GM12891 (cell line): ENCODE results near the gene G3BP1.

Source experiments
- DNase-seq: peaks from one replicate; pipeline ENCODE4 v3.0.0; 2011; ENCODE audit warnings: low spot score; ENCODE audit not compliant: insufficient read length
- FAIRE-seq: peaks from 2 replicates; lab custom pipeline; 2011; peaks lifted over from hg19 to GRCh38; lab: Jason Lieb, UNC
- PAX5 ChIP-seq: IDR thresholded peaks from 2 replicates; pipeline ENCODE4 v1.6.1; 2011; ENCODE audit warnings: low read length, moderate library complexity, mild to moderate bottlenecking; ENCODE audit not compliant: insufficient read depth, severe bottlenecking
- POLR2A ChIP-seq: IDR thresholded peaks from 2 replicates; pipeline ENCODE4 v1.6.1; 2011; ENCODE audit warnings: low read depth, low read length, control low read depth
- POLR2AphosphoS5 ChIP-seq: IDR thresholded peaks from 2 replicates; pipeline ENCODE4 v1.6.1; 2011; ENCODE audit warnings: low read depth, low read length, control low read depth
- POU2F2 ChIP-seq: IDR thresholded peaks from 2 replicates; pipeline ENCODE4 v1.6.1; 2011; ENCODE audit warnings: low read depth, mild to moderate bottlenecking, control low read depth, low read length, moderate library complexity
- SPI1 ChIP-seq: IDR thresholded peaks from 2 replicates; pipeline ENCODE4 v1.6.1; 2011; ENCODE audit warnings: low read depth, low read length, control low read depth
- TAF1 ChIP-seq: IDR thresholded peaks from 2 replicates; pipeline ENCODE4 v1.6.1; 2011; ENCODE audit warnings: low read depth, low read length, control low read depth

G3BP1 gene

DNA sequence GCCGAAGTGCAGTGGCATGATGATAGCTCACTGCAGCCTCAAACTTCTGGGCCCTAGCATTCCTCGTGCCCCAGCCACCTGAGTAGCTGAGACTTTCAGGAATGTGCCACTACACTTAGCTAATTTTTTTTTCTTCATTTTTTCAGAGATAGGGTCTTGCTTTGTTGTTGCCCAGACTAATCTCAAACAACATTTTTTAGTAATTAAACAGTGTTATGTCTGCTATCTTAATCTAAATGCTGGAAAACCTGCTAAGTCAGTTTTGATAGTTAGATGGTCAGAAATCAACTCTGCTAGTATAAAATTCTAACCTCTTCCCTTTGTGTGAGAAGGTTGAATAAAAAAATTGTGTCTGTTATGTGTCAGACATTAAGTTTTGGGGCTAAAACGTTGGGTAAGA, 12.4 kb downstream of the G3BP1 start:
- no peak for TF ChIP-seq POLR2AphosphoS5
- no peak for TF ChIP-seq SPI1
- TF ChIP-seq PAX5, result no peak
- no peak for TF ChIP-seq POLR2A
- TF ChIP-seq POU2F2, result no peak
- TF ChIP-seq TAF1, result no peak
- FAIRE-seq (no peak), DNase-seq (no peak)

DNA sequence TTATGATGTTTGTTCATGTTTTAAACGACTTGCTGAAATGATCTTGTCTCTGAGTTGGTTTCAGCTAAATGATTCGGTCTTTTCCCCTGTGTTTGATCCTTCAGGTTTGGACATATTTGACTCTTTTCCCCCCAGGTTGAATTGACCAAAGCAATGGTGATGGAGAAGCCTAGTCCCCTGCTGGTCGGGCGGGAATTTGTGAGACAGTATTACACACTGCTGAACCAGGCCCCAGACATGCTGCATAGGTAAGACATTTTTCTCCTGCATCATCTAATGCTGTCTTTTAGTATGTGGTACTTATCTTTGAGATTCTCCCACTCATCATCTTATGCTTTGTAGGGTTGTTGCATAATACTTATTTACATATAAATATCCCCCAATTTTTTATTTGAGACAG, 14.7 kb downstream of the G3BP1 start:
- no peak for FAIRE-seq

DNA sequence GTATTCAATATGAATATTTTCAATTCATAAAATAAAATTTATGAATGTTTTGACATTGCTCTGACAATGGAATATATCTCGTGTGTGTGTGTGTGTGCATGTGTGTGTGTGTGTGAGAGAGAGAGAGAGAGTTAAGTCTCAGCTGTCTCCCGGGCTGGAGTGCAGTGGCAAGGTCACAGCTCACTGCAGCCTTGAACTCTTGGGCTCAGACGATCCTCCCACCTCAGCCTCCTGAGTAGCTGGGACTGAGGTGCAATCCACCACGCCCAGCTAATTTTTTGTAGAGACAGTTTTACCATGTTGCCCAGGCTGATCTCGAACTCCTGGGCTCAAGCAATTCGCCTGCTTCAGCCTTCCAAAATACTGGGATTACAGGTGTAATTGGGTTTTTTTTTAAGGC, 16.1 kb downstream of the G3BP1 start:
- FAIRE-seq (no peak), DNase-seq (no peak)
- TF ChIP-seq POLR2A (no peak), POLR2AphosphoS5 (no peak), SPI1 (no peak), PAX5 (no peak), TAF1 (no peak), POU2F2 (no peak)

More for the DNA sequence above, 14.7 kb downstream of the G3BP1 start:
- TF ChIP-seq POLR2AphosphoS5 (no peak), PAX5 (no peak), TAF1 (no peak), POU2F2 (no peak), SPI1 (no peak), POLR2A (no peak)
- DNase-seq, result no peak

DNA sequence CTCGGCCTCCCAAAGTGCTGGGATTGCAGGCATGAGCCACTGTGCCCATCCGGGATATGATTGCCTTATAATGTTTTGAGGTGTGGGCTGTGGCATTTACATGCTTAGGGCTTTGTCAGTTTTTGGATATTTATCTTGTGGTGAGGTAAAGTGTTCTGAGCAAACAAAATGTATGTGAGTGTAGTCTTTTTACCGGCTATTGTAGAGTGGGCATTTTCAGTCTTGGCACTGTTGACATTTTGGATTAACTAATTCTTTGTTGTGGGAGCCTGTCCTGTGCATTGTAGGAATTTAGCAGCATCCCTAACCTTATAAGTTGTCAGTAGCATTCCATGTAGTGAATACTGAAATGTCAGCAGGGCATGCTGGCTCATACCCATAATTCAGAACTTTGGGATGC, 21.6 kb downstream of the G3BP1 start:
- TF ChIP-seq POLR2A, result no peak
- no peak for TF ChIP-seq POU2F2
- no peak for TF ChIP-seq POLR2AphosphoS5
- TF ChIP-seq PAX5, result no peak
- no peak for TF ChIP-seq SPI1
- TF ChIP-seq TAF1, result no peak
- FAIRE-seq, result no peak
- no peak for DNase-seq

DNA sequence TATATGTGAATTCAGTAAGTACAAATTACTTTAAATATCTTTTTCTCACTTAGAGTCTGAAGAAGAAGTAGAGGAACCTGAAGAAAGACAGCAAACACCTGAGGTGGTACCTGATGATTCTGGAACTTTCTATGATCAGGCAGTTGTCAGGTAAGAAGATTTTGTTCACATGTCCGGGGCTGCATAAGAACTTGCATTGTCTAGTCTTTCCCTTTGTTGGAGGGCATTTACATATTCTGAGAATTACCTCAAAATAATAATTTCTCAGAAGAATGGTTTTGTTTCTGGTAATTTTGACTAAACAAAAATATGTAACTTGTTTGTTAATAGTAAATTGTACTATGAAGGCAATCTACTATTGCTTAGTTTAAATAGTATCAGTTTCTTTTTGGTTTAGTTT, 23.7 kb downstream of the G3BP1 start:
- TF ChIP-seq SPI1 (no peak), PAX5 (no peak)
- FAIRE-seq, result no peak
- no peak for DNase-seq

DNA sequence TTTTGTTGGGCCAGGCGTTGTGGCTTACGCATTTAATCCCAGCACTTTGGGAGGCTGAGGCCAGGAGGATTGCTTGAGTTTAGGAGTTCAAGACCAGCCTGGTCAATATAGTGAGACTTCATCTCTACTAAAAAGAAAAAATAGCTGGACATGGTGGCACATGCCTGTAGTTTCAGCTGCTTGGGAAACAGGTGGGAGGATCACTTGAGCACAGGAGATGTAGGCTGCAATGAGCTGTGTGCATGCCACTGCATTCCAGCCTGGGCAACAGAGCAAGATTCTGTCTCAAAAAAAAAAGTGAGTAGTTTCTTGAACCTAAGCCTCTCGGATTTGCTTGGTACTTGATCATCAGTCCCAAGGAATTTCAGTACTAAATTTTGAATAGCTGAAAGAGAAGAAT, 26.9 kb downstream of the G3BP1 start:
- DNase-seq (no peak), FAIRE-seq (no peak)
- TF ChIP-seq POLR2A (no peak), PAX5 (no peak), POU2F2 (no peak), TAF1 (no peak), POLR2AphosphoS5 (no peak), SPI1 (no peak)

DNA sequence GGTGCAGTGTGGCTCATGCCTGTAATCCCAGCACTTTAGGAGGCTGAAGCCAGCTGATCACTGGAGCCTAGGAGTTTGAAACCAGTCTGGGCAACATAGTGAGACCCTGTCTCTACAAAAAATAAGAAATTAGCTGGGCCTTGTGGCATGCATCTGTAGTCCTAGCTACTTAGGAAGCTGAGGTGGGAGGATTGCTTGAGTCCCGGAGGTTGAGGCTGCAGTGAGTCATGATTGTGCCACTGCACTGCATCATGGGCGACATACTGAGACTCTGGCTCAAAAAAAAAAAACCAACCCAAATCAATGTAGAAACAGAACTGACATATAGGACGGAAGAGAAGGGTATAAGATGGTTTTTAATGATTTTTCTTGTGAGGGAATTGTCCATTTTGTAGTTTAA, 27.7 kb downstream of the G3BP1 start:
- no peak for TF ChIP-seq POLR2A
- no peak for TF ChIP-seq POU2F2
- no peak for TF ChIP-seq PAX5
- no peak for TF ChIP-seq TAF1
- no peak for TF ChIP-seq POLR2AphosphoS5
- no peak for TF ChIP-seq SPI1
- FAIRE-seq (no peak), DNase-seq (no peak)

DNA sequence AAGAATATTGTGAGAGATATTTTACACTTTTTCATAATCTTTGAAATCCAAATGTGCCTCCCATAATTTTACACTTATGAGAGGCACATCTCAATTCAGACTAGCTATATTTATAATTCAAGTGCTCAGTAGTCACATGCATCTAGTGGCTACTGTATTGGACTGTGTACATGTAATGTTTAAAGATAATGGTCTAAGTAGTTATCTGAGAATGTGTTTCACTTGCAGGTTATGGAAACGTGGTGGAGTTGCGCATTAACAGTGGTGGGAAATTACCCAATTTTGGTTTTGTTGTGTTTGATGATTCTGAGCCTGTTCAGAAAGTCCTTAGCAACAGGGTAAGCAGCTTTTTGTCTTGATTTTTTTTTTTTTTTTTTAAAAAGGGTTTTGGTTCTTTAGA, 28.8 kb downstream of the G3BP1 start:
- DNase-seq (no peak), FAIRE-seq (no peak)
- TF ChIP-seq SPI1 (no peak), POU2F2 (no peak), PAX5 (no peak), POLR2A (no peak)

DNA sequence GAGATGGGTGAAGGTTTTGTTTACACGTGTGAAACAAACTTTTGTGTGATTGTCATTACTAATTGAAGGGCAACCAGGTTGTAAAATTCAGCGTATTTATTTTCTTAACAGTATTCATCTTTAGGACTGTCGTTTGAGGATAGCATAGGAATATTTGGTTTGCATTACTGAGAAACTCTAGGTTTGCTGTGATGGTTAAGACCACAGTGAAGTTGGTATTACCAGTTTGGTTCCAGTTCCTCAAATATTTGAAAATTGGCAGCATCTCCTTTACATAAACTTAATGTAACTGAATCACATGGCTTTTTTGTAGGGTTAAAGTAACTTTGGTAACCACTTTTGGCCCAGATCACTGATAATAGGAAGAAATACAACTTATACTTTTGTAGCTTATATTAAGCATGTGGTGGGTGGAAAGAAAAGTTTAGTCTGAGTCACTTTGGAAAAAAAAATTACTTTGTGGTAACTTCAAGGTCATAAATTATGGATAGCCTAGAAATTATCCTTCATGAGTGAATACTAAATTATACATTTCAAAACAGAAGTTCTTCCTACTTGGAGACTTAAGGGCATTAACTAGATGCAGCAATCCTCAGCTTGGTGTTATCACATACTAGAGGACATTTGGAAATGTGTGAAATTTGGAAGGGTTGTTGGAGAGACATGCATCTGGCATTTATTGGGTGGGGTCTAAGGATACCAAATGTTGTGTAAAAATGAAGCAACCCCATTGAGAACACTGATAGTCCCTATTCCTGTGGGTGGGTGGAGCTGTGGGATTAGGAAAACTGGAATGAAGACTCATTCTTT, 33.9 kb downstream of the G3BP1 start:
- FAIRE-seq, result peak; percentile 54
- DNase-seq, result no peak
- TF ChIP-seq PAX5, result no peak
- TF ChIP-seq POLR2AphosphoS5, result 0 out of 2 replicates have a peak, but pooled peaks have one; percentile 22
- TF ChIP-seq SPI1, result peak; percentile 76

DNA sequence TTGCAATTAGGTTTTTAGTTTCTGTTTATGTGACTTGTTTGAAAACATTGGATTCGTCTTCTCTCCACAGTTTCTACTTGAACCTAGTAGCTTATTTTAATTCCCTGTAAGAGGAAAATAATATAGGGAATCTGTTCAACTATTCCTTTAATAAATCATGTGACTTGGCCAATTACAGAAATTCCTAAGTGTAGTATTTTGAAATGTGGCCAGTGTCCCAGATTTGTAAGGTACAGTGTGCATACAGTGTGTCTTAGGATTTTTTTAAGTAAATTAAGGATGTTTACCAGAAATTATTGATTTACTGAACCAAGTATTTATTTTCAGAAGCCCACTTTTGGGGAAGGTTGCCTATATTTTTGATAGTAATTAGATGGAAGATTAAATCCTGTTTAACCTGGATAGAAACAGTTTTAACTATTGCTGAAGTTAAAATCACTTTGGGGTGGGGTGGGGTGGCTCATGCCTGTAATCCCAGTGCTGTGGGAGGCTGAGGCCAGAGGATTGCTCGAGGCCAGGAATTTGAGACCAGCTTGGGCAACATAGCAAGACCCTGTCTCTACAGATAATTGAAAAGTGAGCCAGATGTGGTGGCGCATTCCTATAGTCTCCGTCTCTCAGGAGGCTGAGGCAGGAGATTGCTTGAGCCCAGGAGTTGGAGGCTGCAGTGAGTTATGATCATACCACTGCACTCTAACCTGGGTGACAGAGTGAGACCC, 36.9 kb downstream of the G3BP1 start:
- DNase-seq, result no peak
- no peak for TF ChIP-seq POLR2A
- TF ChIP-seq PAX5, result no peak
- TF ChIP-seq POLR2AphosphoS5, result no peak
- TF ChIP-seq TAF1, result no peak
- no peak for TF ChIP-seq POU2F2
- TF ChIP-seq SPI1, result no peak
- no peak for FAIRE-seq
